Body of pancreas (tissue), 4 donors: ENCODE data around the gene NAA25.
A peak's percentile ranks its signal among the peaks of the same experiment; 100 is the strongest.

Experiments
- CTCF ChIP-seq, 7 experiments: fragments of 450-650 bp in 4 of 7; fragments of 200-600 bp in 3 of 7; sonication (generic) in 3 of 7; IDR thresholded peaks; one replicate each; pipeline ENCODE4 v1.5.1; 2016 to 2019; ENCODE audit warnings: antibody characterized with exemption in 7 of 7
- POLR2A ChIP-seq, 3 donors: fragments of 450-650 bp; IDR thresholded peaks; one replicate each; pipeline ENCODE4 v1.6.1; 2016; ENCODE audit warnings: antibody characterized with exemption in 3 of 3, mild to moderate bottlenecking in 2 of 3

- peak; percentile 76 to 97 (median 96) for TF ChIP-seq POLR2A (IDR thresholded peaks at IDR 0.05)
- TF ChIP-seq CTCF (IDR thresholded peaks at IDR 0.05), result peak; percentile 35 to 87 (median 67)
These were observed 95.6 kb downstream of the NAA25 start, which contains the start of the genes ERP29 and TMEM116 for GRCh38 chr12:112012775-112013600.
